ENCODE data around the gene MICU1. TPM values are rescaled to one million over a fixed set of nuclear protein-coding genes. Genes with fewer than 3 reads are reported as not detected.
"Not testable (repeated sequence)": the region's sequence is repeated elsewhere in the genome, so short reads cannot be mapped to it uniquely, and the experiment has no call there.

The MICU1 gene
- polyA plus RNA-seq, 5 donors, result 50.6 to 67.7 (median 58.6) TPM

DNA sequence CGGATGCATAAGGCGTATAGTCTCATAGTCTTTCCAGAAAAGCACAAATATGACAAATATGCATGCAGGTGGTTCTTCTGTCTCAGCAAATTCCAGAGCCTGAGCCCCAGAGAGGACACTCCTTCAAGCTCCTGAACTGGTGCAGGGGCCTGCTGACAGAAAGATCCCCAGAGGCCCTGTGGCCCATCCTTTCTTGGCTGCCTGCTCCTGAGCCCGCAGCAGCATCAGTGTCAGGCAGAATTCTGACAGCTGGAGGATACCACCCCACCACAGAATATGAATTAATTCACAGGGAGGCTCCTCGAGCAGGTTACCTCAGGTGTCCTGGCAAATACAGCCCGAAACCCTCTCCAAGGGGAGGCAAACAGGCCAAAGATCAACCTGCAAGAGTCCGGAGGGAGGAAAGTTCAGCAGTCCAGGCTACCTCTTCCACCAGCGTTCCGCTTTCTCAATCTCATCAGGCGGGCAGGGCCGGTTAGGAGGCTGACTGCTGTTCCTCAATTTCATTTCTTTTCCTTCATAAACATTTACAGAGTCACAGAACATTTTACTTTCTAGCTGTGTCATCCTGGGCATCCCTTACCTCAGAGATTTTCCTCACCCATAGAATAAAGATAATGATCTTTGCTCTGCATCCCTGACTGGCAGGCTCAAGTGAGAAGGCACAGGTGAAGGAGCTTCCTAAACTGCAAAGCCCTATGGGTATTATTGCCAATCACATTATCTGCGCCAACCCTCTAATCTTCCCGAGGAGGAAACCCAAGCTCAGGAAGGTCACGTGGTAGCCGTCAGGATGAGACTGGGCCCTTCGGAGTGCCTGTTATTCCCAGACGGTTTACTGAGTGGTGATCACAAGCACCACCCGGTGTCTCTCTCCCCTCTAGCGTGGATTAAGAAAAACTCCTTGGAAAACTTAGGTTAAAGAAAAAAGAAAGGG, 272.6 kb downstream of the MICU1 start:
- no peak for DNase-seq

GRCh38 chr10:72351479-72351878, 274.4 kb downstream of the MICU1 start:
- no peak for DNase-seq

GRCh38 chr10:72349438-72349837, 276.4 kb downstream of the MICU1 start:
- no peak for DNase-seq

GRCh38 chr10:72348282-72348681, 277.6 kb downstream of the MICU1 start:
- DNase-seq, result no peak

- not testable (repeated sequence) for DNase-seq
Measured at GRCh38 chr10:72346117-72346516, 279.8 kb downstream of the MICU1 start.

GRCh38 chr10:72344932-72345331, 280.9 kb downstream of the MICU1 start:
- no peak for DNase-seq

- no peak for DNase-seq
Measured at GRCh38 chr10:72342911-72343310, 283.0 kb downstream of the MICU1 start.

DNA sequence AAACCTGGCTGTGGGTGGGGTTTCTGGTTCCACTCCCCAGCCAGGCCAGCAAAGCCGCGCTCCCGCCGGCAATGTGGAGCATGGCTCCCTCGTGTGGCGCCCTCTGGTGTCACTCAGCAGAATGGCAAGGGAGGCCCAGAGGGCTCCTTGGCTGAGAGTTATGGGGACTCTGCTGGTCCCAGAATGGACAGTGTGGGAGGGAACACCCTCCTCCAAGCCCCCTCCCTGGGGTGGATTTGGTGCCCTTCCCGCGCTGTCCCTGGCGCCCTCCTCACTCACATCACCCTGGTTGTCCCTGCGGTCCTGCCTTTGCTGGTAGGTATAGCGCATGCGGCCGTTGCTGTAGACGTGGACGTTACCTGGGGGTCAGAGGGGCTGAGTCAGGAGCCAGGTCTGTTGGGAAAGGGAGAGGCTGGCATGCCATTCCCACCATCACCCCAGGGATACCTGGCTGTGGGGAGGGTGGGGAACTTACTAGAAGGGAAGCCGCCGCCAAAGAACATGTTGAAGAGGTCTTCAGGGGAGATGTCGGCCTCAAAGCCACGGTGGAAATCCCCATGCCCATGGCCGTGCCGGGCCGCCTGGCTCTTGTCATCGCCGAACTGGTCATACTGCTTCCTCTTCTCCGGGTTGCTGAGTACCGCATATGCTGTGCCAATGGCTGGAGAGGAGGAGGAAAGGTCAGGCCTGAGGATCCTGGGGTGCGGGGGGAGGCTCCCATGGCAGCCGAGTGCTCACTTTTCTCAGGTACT, 285.2 kb downstream of the MICU1 start:
- DNase-seq, result no peak

DNA sequence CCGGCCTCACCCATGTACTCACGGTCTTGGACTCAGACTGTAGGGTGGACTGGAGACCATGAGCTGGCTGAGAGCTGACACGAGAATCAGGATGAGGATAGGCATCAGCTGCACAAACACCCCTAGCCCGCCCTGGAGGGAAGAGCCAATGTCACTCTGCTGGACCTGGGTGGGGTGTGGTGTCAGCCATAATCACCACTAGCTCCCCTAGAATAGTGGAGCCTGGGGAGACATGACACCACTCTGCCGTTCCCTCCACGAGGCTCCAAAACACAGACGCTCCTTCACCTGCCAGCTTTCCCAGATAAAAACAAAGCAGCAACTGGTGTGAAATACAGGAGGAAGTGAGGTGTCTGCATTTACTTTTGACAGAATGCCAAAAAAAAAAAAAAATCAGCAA, 287.7 kb downstream of the MICU1 start:
- DNase-seq, result no peak

DNA sequence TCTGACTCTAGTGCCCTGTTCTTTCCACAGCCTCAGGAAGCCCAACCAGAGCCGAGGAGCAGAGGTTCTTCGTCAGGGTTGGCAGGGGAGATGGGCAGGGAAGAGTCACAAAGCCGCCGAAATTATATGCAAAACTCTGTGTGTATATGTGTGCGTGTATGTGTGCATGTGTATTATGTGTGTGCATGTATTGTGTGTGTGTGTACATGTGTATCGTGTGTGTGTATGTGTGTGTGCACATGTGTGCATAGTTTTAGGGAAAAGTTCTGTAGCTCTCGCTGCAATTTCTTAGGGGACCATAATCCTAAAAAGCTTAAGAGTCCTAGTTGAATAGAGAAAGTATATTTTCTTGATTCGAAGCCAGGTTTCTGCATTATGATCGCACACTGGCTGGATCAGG, 288.2 kb downstream of the MICU1 start:
- no peak for DNase-seq

DNA sequence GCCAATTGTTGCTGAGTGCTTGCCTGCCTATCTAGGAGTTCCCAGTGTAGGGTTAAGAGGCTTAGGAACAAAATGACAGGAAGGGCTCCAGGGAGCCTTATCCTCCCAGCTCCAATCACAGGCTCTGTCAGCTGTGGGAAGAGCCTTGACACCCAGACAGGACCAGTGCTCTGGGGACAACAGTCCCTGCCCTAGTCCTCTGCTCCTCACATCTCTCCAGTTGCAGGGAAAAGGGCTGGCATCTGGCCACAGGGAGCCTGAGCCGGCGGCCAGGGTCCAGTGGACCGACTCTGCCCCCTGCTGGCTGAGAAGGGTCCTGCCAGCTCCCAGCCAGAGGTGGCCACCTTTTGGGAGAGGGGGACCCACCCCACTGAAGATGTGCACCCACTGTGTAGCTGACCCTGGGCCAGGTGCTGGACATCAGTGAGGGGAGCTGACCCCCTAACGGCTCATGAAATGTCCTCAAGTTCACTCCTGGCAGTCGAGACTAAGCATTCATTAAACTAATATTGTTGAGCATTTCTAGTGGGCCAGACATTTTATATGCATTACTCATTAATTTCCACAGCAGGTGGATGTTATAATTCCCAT, 288.7 kb downstream of the MICU1 start:
- DNase-seq, result no peak

DNA sequence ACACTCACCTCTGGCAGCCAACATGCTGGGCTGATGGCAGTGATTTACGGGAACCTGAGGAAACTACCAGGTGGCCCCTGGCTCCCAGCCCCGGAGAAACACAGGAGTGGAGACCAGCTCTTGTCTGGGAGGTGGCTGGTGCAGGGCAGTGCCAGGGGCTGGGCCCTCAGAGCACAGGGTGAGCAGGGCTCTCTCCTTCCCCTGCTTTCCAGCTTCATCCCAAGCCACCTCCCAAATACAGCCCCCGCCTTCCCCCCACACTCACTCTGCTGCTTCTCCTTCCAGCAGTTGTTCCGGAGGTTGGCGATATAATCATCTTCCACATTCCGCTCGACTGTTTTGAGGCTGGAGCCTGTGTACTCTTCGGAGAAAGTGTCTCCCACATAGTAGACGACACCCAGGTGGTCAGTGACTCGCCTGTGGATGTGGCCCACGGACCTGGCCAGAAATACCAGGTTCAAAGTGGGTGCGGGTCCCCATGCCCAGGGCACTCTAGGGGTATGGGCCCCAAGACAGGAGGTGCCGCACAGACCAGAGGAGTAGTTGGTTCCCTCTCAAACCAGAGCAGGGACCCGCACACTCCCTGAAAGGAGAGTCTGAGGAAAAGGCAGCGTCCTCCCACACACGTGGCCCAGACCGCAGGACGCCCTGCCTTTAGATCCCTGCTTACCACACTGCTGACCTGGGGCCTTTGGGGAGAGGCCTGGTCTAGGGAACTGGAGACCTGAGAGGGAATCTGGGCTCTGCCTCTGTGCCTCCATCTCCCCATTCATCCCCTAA, 289.4 kb downstream of the MICU1 start:
- DNase-seq, result no peak

DNA sequence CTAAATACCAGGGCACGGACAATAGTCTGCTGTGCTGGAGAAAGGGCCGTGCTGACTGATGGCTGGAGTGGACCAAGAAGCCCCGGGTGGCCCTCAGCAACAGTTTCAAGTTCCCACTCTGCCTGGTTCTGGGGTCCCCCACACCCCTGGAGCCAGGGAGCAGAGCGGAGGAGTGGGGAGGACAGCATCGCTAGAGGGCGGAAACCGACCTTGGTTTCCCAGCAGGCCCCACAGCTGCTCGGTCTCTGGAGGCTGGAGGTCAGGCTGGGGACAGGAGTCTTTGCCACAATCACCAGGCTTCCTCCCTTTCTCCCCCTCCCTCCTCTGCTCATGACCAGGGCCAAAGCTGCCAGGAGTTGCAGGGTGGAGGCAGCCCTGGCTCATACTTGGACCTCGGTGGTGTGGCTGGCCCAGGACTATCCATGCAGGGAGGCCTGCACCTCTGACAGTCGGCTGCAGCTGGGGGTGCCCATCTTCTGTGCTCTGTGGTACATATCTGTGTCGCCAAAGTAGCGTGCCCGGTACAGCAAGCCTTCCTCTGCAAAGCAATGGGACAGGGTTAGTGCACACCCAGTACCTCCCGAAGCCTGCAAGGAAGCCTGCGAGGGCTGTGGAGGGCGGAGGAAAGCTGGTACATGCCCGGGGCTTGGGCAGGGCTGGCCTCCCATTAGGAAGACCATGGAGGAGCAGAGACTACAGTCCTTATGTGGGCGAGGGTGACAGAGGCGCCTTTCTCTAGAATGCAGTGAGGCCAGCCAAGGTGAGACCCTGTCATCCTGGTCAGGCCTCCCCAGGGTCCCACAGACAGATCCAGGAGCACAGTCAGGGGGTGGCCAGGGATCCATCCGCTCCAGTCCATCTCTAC, 290.3 kb downstream of the MICU1 start:
- DNase-seq, result no peak

GRCh38 chr10:72334825-72335393, 291.0 kb downstream of the MICU1 start:
- no peak for DNase-seq

DNA sequence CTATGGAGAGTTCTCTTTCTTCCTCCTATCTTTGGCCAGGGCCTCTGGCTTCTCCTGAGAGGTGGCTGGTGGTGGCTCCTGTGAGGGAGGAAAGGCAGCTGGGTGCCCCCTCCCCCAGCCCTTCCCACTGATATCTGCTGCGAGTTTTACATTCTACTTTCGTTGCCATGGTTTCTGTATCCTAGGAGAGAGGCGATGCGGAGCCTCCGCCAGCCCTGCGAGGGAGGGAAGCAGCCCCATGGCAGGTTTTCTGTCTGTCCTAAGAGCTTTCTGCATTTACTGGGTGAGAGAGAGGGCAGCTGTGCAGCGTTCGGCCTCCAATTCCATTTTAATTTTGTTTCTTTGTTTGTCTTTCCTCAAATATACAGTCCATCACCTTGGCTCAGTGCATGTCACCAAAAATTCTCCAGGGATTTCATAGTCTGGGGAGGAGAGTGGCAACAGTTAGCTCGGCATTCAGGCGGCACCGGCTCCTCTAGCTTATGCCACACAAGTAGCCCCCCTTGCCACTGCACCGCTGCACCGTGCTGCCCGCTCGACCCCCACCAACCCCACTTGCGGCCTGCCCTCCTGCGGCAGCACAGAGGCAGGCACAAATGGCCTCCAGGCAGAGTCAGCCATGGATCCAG, 291.6 kb downstream of the MICU1 start:
- no peak for DNase-seq

DNA sequence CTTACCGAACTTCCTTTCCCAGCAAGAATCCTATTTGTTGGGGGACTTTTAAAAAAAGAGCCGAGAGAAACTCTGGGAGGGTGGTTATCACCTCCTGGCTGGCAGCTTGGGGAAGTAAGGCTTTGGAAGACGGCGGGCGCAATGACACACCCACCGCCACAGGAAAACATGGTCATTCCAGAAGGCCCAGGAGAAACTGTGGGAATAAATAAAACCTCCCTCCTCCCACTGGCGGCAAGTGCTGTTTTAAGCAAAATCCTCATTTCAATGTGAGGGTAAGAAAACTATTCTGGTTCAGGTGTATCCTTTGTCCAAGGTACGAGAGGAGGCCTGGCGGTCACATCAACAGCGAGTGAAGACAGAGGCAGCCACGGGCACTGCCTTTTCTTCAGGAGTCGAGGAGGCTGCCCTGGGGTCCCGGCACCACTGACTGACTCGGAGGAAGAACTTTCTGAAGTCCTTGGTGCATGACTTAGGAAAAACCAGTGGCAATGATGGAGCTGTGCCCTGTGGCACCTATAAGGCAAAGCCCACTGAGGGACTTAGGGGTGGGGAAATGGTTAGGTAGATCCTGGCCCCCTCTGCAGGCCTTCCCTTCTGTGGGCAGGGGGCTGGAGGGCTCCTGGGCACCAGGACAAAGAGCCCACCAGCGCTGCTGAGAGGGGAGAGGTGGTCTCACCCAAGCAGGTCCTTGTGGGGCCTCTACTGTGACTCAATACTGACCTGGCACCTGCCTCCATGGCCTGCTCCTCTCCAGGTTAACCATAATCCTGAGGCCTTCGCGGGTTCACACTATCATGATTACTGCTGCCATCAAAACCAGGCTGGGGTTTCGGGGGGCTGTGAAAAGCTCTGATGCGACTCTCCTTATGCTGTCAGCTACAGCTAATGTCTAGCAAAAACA, 292.5 kb downstream of the MICU1 start:
- DNase-seq, result no peak

DNA sequence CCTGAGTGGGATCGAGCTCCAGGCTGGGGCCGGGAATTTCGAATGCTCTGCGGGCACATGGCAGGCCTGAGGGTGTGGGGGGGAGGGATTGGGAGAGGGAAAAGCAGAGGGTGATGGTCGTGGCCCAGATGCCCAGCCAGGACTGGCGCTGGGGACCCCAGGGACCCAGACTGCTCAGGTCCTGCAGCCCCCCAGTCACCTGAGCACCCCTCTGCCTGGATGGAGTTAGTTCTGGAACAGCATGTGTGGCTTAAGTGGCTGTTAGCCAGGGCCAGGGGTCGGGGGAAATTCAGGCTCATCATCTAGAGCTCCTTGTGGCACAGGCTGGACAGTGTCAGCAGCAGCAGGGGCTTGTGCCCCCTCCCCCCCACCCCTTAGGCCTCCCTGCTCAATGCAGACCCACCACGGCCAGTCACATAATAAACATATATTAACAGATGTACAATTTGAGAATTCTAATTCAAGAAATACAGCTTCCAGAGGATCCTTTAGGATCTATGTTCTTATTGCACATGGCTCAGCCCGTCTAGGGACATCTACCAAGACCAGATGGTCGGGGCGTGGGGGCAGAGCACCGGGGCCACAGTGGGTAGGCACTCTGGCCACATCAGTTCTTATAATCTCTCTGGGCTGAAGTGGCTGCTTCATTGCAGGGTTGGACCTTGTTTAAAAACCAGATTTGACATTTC, 293.3 kb downstream of the MICU1 start:
- DNase-seq, result no peak
